Adrenal gland (tissue), 12 donors: ENCODE data around the gene CSNK2A2. TPM values are rescaled to one million over a fixed set of nuclear protein-coding genes. Genes with fewer than 3 reads are reported as not detected.

ENCODE experiments used
- DNase-seq, 7 donors: peaks; one replicate each; pipeline ENCODE4 v3.0.0-alpha.2; 2019 to 2020
- H3K27ac ChIP-seq, 5 donors: fragments of 200-600 bp; sonication (generic) in 4 of 5; 1 replicate in 3 of 5; 2 replicates in 2 of 5; pipeline versions ENCODE4 v1.5.1 to v1.8.0; 2016 to 2020; ENCODE audit warnings: mild to moderate bottlenecking in 1 of 5
- H3K27me3 ChIP-seq: fragments of 200-600 bp; 2 replicates; pipeline ENCODE4 v1.8.0; 2021
- H3K36me3 ChIP-seq, 2 donors: fragments of 200-600 bp; replicated peaks in 1 of 2; 1 replicate in 1 of 2; 2 replicates in 1 of 2; pipeline versions ENCODE4 v1.5.1 to v1.8.0; 2018 to 2022
- H3K4me1 ChIP-seq, 2 donors: fragments of 200-600 bp; replicated peaks in 1 of 2; 1 replicate in 1 of 2; 2 replicates in 1 of 2; pipeline versions ENCODE4 v1.5.1 to v1.8.0; 2018 to 2021
- H3K4me3 ChIP-seq, 4 donors: fragments of 200-600 bp; sonication (generic) in 3 of 4; one replicate each; pipeline ENCODE4 v1.5.1; 2016 to 2018
- H3K9me3 ChIP-seq, 3 donors: fragments of 200-600 bp; sonication (generic) in 1 of 3; replicated peaks in 1 of 3; 1 replicate in 2 of 3; 2 replicates in 1 of 3; pipeline versions ENCODE4 v1.5.1 to v1.8.0; 2016 to 2021
- CTCF ChIP-seq, 6 experiments: fragments of 450-650 bp in 4 of 6; fragments of 200-600 bp in 2 of 6; sonication (generic) in 1 of 6; IDR thresholded peaks; 1 replicate in 5 of 6; 2 replicates in 1 of 6; pipeline versions ENCODE4 v1.5.1 to v1.8.0; 2016 to 2021; ENCODE audit warnings: antibody characterized with exemption in 6 of 6, mild to moderate bottlenecking in 2 of 6, moderate library complexity in 1 of 6
- POLR2A ChIP-seq, 2 donors: fragments of 450-650 bp; IDR thresholded peaks; one replicate each; pipeline ENCODE4 v1.6.1; 2017; ENCODE audit warnings: antibody characterized with exemption in 2 of 2, mild to moderate bottlenecking in 2 of 2, moderate library complexity in 1 of 2
- WGBS, 4 donors: extraction: QIAGEN DNeasy Blood & Tissue Kit in 2 of 4; methylation state at CpG; one replicate each; pipeline versions ENCODE4 v1.1.5 to v1.1.7; 2013 to 2017; 5-methylcytosine and 5-hydroxymethylcytosine counted together
- intact Hi-C, 2 donors: fragments of 100-400 bp; cut with DNase I; formaldehyde crosslinking; loops; one replicate each; pipeline versions ENCODE4 v1.14.1 to v1.15.0; 2022 to 2023
- polyA plus RNA-seq, 3 donors: library from polyadenylated mRNA; stranded (reverse); fragments of 200-250 nt in 2 of 3; fragments of 350-450 nt in 1 of 3; fragmentation: Illumina TruSeq in 1 of 3; extraction: RNeasy Lipid Tissue Mini Kit (QIAGEN cat#74804) in 1 of 3; gene quantifications; one replicate each; pipeline ENCODE4 v1.2.3, GENCODE V29; 2013 to 2014
- total RNA-seq, 9 donors: library from RNA; depleted of rRNA in 4 of 9; stranded (reverse); fragments of >200 nt in 4 of 9; fragments of 120-200 nt in 1 of 9; fragmentation: NEBNext Ultra II Directional in 1 of 9; extraction: Animal tissue kit (Norgen Biotek cat#: 25700) in 1 of 9; gene quantifications; one replicate each; pipeline versions ENCODE4 v1.1.0 to v1.2.4, GENCODE V29; 2013 to 2023
- donor health status: healthy with polysubstance abuse.
- donor health status: Bipolar disorder and iron deficiency.
- donor health status: DM: yes; HTN: yes; CAD: no.
- donor health status: DM: no; HTN: no; CAD: no.
- donor health status: DM: no; HTN: no; CAD: no.
- donor health status: DM: yes; HTN: yes; CAD: no.

CSNK2A2 gene
- total and polyA plus RNA-seq, 12 donors = 18.0 to 76.3 (median 37.7) TPM

DNA sequence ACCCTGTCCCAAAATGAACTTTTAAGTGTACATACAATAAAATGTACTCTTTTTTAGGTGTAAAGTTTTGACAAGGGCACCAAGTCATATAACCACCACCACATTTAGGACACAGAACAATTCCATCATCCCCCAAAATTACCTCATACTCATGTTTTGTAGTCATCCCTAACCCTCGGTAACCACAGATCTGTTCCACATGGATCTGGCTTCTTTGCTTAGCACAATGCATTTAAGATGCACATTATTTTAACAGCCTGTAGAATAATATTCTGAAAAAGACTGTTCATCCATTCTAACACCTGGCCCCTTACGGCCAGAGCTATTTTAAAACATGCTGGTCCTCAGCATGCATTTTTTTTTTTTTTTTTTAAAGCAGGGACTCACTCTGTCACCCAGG is 43.6 kb downstream of the CSNK2A2 start:
- no peaks in the 10 kb centered on the region for H3K9me3 ChIP-seq
- no peak for DNase-seq
- no peaks in the 10 kb centered on the region for H3K4me1 ChIP-seq
- H3K36me3 ChIP-seq = no peaks in the 10 kb centered on the region
- no peak overlapping the region for H3K27ac ChIP-seq
- 87 to 97% (median 92%) methylated on average over 2 of the region's 2 CpGs for WGBS, 4 donors
- H3K27me3 ChIP-seq = no peaks in the 10 kb centered on the region
- TF ChIP-seq POLR2A (IDR thresholded peaks at IDR 0.05) (no peak), CTCF (IDR thresholded peaks at IDR 0.05) (no peak)
- H3K4me3 ChIP-seq = no peak overlapping the region
- intact Hi-C loops = no loop called here

DNA sequence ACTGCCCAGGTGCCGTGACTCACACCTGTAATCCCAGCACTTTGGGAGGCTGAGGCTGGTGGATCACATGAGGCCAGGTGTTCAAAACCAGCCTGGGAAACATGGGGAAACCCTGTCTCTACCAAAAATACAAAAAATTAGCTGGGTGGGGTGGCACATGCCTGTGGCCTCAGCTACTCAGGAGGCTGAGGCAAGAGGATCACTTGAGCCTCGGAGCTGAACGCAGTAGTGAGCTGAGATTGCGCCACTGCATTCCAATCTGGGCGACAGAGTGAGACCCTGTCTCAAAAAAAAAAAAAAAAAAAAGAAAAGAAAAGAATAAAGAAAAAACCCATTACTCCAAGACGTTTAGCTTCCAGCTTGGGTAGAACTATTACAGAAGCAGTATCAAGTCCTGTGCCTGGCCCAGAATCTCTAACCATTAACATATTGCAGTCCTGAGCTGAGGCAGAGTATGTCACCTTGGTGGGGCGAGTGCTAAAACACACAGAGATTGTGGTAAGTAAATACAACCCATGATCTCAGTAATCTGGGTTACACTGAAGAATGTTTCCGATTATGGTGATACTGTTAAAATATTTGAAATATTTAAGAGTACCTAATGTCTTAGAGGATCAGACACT is 45.5 kb downstream of the CSNK2A2 start:
- H3K4me1 ChIP-seq = no peaks in the 10 kb centered on the region
- no peaks in the 10 kb centered on the region for H3K9me3 ChIP-seq
- H3K27ac ChIP-seq = no peak overlapping the region
- TF ChIP-seq POLR2A (IDR thresholded peaks at IDR 0.05) = no peak
- TF ChIP-seq CTCF (IDR thresholded peaks at IDR 0.05) = no peak
- no peaks in the 10 kb centered on the region for H3K27me3 ChIP-seq
- H3K4me3 ChIP-seq = no peak overlapping the region
- H3K36me3 ChIP-seq = no peaks in the 10 kb centered on the region
- no peak for DNase-seq
- WGBS, 4 donors = 81 to 91% (median 85%) methylated on average over 8 of the region's 8 CpGs
- intact Hi-C loops = no loop called here

GRCh38 chr16:58148526-58148925 is 49.4 kb downstream of the CSNK2A2 start:
- no peak for DNase-seq
- Histone ChIP-seq H3K4me3 (no peak overlapping the region), H3K9me3 (no peaks in the 10 kb centered on the region), H3K27me3 (no peaks in the 10 kb centered on the region), H3K27ac (no peak overlapping the region), H3K4me1 (no peaks in the 10 kb centered on the region), H3K36me3 (no peaks in the 10 kb centered on the region)
- intact Hi-C loops = no loop called here
- 57 to 91% (median 79%) methylated on average over 1 of the region's 1 CpG for WGBS, 4 donors
- TF ChIP-seq CTCF (IDR thresholded peaks at IDR 0.05) (no peak), POLR2A (IDR thresholded peaks at IDR 0.05) (no peak)

GRCh38 chr16:58148099-58148498 is 49.8 kb downstream of the CSNK2A2 start:
- H3K9me3 ChIP-seq = no peaks in the 10 kb centered on the region
- intact Hi-C loops = no loop called here
- TF ChIP-seq CTCF (IDR thresholded peaks at IDR 0.05) (no peak), POLR2A (IDR thresholded peaks at IDR 0.05) (no peak)
- no peaks in the 10 kb centered on the region for H3K4me1 ChIP-seq
- no peak overlapping the region for H3K27ac ChIP-seq
- DNase-seq = no peak
- H3K4me3 ChIP-seq = no peak overlapping the region
- 89 to 97% (median 94%) methylated on average over 2 of the region's 2 CpGs for WGBS, 4 donors
- H3K36me3 ChIP-seq = no peaks in the 10 kb centered on the region
- no peaks in the 10 kb centered on the region for H3K27me3 ChIP-seq
